ENCODE results near the gene STXBP5. TPM values are rescaled to one million over a fixed set of nuclear protein-coding genes. Genes with fewer than 3 reads are reported as not detected.

STXBP5 gene
- total and polyA plus RNA-seq, 2 of the 13 experiments (the other 11 are each of a cell fraction or from before 2014, with no cell fraction given), result 8.8 to 19.4 TPM

DNA sequence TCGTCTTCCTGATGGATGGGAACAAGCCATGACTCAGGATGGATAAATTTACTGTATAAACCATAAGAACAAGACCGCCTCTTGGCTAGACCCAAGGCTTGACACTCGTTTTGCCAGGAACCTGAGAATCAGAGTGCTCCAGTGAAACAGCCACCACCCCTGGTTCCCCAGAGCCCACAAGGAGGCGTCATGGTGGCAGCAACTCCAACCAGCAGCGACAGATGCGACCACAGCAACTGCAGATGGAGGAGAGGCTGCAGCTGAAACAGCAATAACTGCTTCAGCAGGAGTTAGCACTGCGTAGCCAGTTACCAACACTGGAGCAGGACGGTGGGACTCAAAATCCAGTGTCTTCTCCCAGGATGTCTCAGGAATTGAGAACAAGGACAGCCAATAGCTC lies 203.4 kb downstream of the STXBP5 start:
- H4K20me1 ChIP-seq (ENCODE audit: insufficient read depth, low read length), result no peaks in the 10 kb centered on the region
- H3K9me3 ChIP-seq (ENCODE audit: low read length), result no peaks in the 10 kb centered on the region
- no peak overlapping the region for H3K9ac ChIP-seq (ENCODE audit: insufficient read depth, low read depth, low read length)
- in situ Hi-C loops (cut with HindIII; ENCODE audit: extremely low pct_ligation_motif_present, low pct_unique_long_range_greater_than_20kb) (no loop called here), intact Hi-C loops (cut with micrococcal nuclease; ENCODE audit: unreplicated experiment) (no loop called here)
- DNase-seq (ENCODE audit: low spot score), result no peak
- WGBS (ENCODE audit: low lambda C conversion rate), result 19% methylated on average over 6 of the region's 8 CpGs
- no peak overlapping the region for H3K4me2 ChIP-seq (ENCODE audit: low read depth, low read length)
- no peaks in the 10 kb centered on the region for H3K4me1 ChIP-seq (ENCODE audit: insufficient read depth, low read length)
- H3K79me2 ChIP-seq (ENCODE audit: insufficient read depth, low read length), result no peaks in the 10 kb centered on the region
- no peak for FAIRE-seq
- ChIA-PET CTCF (ENCODE audit: low intra/inter-chr PET ratio, low total read pairs) (no interaction called here), POLR2A (no interaction called here)
- H2AFZ ChIP-seq (ENCODE audit: low read length), result no peak overlapping the region
- H3K36me3 ChIP-seq (replicated peaks in 1 of 2; ENCODE audit: control insufficient read depth in 1 of 2, insufficient read depth in 2 of 2, low read length in 2 of 2), result no peaks in the 10 kb centered on the region
- no peaks in the 10 kb centered on the region for H3K27me3 ChIP-seq (ENCODE audit: control insufficient read depth in 1 of 2, insufficient read depth in 2 of 2, low read length in 2 of 2)
- peak; percentile 59 for ATAC-seq
- no TSS peak for BruUV-seq (replicated peaks)
- TF ChIP-seq, protein P1, sequence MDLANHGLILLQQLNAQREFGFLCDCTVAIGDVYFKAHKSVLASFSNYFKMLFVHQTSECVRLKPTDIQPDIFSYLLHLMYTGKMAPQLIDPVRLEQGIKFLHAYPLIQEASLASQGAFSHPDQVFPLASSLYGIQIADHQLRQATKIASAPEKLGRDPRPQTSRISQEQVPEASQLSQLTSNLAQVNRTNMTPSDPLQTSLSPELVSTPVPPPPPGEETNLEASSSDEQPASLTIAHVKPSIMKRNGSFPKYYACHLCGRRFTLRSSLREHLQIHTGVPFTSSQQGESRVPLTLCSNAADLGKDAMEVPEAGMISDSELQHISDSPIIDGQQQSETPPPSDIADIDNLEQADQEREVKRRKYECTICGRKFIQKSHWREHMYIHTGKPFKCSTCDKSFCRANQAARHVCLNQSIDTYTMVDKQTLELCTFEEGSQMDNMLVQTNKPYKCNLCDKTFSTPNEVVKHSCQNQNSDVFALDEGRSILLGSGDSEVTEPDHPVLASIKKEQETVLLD (CRISPR knock-in tag; IDR thresholded peaks at IDR 0.05; ENCODE audit: low read depth), result no peak
- no peak for TF ChIP-seq ASH2L (IDR thresholded peaks at IDR 0.05; ENCODE audit: insufficient read length, low read depth, low read length)
- TF ChIP-seq ZBTB14 (CRISPR knock-in tag; IDR thresholded peaks at IDR 0.05), result no peak
- TF ChIP-seq ZMYM3 (CRISPR knock-in tag; IDR thresholded peaks at IDR 0.05), result no peak
- 0 out of 2 replicates have a peak, but pooled peaks have one; percentile 9 for TF ChIP-seq CTCF (CRISPR knock-in tag; IDR thresholded peaks at IDR 0.05)
- TF ChIP-seq E2F1 (CRISPR knock-in tag; IDR thresholded peaks at IDR 0.05), result no peak
- no peak for TF ChIP-seq NR2F1 (CRISPR knock-in tag; IDR thresholded peaks at IDR 0.05)
- no peak for TF ChIP-seq KMT2B (CRISPR knock-in tag; IDR thresholded peaks at IDR 0.05)
- TF ChIP-seq, protein P2, sequence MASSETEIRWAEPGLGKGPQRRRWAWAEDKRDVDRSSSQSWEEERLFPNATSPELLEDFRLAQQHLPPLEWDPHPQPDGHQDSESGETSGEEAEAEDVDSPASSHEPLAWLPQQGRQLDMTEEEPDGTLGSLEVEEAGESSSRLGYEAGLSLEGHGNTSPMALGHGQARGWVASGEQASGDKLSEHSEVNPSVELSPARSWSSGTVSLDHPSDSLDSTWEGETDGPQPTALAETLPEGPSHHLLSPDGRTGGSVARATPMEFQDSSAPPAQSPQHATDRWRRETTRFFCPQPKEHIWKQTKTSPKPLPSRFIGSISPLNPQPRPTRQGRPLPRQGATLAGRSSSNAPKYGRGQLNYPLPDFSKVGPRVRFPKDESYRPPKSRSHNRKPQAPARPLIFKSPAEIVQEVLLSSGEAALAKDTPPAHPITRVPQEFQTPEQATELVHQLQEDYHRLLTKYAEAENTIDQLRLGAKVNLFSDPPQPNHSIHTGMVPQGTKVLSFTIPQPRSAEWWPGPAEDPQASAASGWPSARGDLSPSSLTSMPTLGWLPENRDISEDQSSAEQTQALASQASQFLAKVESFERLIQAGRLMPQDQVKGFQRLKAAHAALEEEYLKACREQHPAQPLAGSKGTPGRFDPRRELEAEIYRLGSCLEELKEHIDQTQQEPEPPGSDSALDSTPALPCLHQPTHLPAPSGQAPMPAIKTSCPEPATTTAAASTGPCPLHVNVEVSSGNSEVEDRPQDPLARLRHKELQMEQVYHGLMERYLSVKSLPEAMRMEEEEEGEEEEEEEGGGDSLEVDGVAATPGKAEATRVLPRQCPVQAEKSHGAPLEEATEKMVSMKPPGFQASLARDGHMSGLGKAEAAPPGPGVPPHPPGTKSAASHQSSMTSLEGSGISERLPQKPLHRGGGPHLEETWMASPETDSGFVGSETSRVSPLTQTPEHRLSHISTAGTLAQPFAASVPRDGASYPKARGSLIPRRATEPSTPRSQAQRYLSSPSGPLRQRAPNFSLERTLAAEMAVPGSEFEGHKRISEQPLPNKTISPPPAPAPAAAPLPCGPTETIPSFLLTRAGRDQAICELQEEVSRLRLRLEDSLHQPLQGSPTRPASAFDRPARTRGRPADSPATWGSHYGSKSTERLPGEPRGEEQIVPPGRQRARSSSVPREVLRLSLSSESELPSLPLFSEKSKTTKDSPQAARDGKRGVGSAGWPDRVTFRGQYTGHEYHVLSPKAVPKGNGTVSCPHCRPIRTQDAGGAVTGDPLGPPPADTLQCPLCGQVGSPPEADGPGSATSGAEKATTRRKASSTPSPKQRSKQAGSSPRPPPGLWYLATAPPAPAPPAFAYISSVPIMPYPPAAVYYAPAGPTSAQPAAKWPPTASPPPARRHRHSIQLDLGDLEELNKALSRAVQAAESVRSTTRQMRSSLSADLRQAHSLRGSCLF (CRISPR knock-in tag; IDR thresholded peaks at IDR 0.05; ENCODE audit: borderline replicate concordance), result no peak
- no peak overlapping the region for H3K27ac ChIP-seq (ENCODE audit: extremely low read length, insufficient read depth, low read length)
- no peak overlapping the region for H3K4me3 ChIP-seq (replicated peaks in 1 of 3; ENCODE audit: insufficient read depth in 1 of 3, low read depth in 2 of 3, low read length in 3 of 3)
